SU-DHL-6 (cell line): ENCODE results near the gene F12.

ENCODE experiments used
- EZH2phosphoT487 ChIP-seq: fragments of 200-600 bp; sonication (generic), shearing (Covaris generic); conservative IDR thresholded peaks from 2 replicates; pipeline ENCODE4 v1.6.1; 2018; ENCODE audit warnings: mild to moderate bottlenecking, antibody characterized with exemption, low read length, moderate library complexity, mixed read lengths
- TF ChIP-seq, protein P1 (sequence below): fragments of 200-600 bp; sonication (generic); IDR thresholded peaks from one replicate; pipeline ENCODE4 v1.5.1; 2017; ENCODE audit warnings: antibody characterized with exemption, mild to moderate bottlenecking, low read length, moderate library complexity; ENCODE audit not compliant: insufficient read depth, poor library complexity, severe bottlenecking

GRCh38 chr5:177392765-177393164, 16.6 kb downstream of the F12 start:
- TF ChIP-seq, protein P1, sequence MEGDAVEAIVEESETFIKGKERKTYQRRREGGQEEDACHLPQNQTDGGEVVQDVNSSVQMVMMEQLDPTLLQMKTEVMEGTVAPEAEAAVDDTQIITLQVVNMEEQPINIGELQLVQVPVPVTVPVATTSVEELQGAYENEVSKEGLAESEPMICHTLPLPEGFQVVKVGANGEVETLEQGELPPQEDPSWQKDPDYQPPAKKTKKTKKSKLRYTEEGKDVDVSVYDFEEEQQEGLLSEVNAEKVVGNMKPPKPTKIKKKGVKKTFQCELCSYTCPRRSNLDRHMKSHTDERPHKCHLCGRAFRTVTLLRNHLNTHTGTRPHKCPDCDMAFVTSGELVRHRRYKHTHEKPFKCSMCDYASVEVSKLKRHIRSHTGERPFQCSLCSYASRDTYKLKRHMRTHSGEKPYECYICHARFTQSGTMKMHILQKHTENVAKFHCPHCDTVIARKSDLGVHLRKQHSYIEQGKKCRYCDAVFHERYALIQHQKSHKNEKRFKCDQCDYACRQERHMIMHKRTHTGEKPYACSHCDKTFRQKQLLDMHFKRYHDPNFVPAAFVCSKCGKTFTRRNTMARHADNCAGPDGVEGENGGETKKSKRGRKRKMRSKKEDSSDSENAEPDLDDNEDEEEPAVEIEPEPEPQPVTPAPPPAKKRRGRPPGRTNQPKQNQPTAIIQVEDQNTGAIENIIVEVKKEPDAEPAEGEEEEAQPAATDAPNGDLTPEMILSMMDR = no peak
- TF ChIP-seq EZH2phosphoT487 = no peak
